Measurements from ENCODE around the gene THSD4. TPM values are rescaled to one million over a fixed set of nuclear protein-coding genes. Genes with fewer than 3 reads are reported as not detected.

Gene THSD4
- total RNA-seq, 1 experiment from 2014 or later, result 65.4 TPM

GRCh38 chr15:71276336-71276665, 161.0 kb downstream of the THSD4 start:
- no peak for DNase-seq (ENCODE audit: low read depth, low spot score)
- intact Hi-C loops (cut with micrococcal nuclease; ENCODE audit: unreplicated experiment), result no loop called here
- Histone ChIP-seq H3K9me3 (ENCODE audit: control insufficient read depth, insufficient read depth, low read depth, low read length) (peaks cover 4% of the 10 kb centered on the region; the same call in 1 of the 2 replicates), H3K27ac (ENCODE audit: low read length) (peak overlapping the region; percentile 30; the same call in 1 of the 2 replicates), H3K4me3 (ENCODE audit: low read depth in 2 of 2, low read length in 2 of 2) (no peak overlapping the region), H3K27me3 (ENCODE audit: control insufficient read depth, insufficient read depth, low read length) (no peaks in the 10 kb centered on the region), H3K36me3 (ENCODE audit: control insufficient read depth, insufficient read depth, low read length) (no peaks in the 10 kb centered on the region), H3K4me1 (ENCODE audit: control insufficient read depth, insufficient read depth, low read length) (peaks cover 38% of the 10 kb centered on the region)
- ChIA-PET POLR2A (interaction anchor here (0.6 kb wide), 1 partner anchor 769 kb away, joined by 4 read pairs; no protein-coding TSS in a partner anchor), CTCF (no interaction called here)
- in situ Hi-C loops (cut with HindIII; ENCODE audit: low pct_unique_long_range_greater_than_20kb, low sequenced_read_pairs), result no loop called here
- no TSS peak for BruUV-seq (replicated peaks)
- ATAC-seq, result no peak
- TF ChIP-seq REST (IDR thresholded peaks at IDR 0.05; ENCODE audit: insufficient read depth in 1 of 2, low read depth in 2 of 2, low read length in 1 of 2) (no peak), TCF7L2 (IDR thresholded peaks at IDR 0.05; ENCODE audit: low read depth, low read length) (no peak), SIN3A (IDR thresholded peaks at IDR 0.05; ENCODE audit: borderline replicate concordance, insufficient read depth, low read depth, low read length) (no peak), POLR2AphosphoS5 (IDR thresholded peaks at IDR 0.05; ENCODE audit: low read depth, low read length) (no peak), CTCF (IDR thresholded peaks at IDR 0.05) (no peak)

GRCh38 chr15:71278989-71279756, 163.9 kb downstream of the THSD4 start:
- no peak for TF ChIP-seq POLR2AphosphoS5 (IDR thresholded peaks at IDR 0.05; ENCODE audit: low read depth, low read length)
- TF ChIP-seq SIN3A (IDR thresholded peaks at IDR 0.05; ENCODE audit: borderline replicate concordance, insufficient read depth, low read depth, low read length), result no peak
- no peak for TF ChIP-seq REST (IDR thresholded peaks at IDR 0.05; ENCODE audit: insufficient read depth in 1 of 2, low read depth in 2 of 2, low read length in 1 of 2)
- TF ChIP-seq TCF7L2 (IDR thresholded peaks at IDR 0.05; ENCODE audit: low read depth, low read length), result no peak
- no peak for TF ChIP-seq CTCF (IDR thresholded peaks at IDR 0.05)
- DNase-seq (ENCODE audit: low read depth, low spot score), result no peak
- no peak overlapping the region for H3K4me3 ChIP-seq (ENCODE audit: low read depth in 2 of 2, low read length in 2 of 2)
- intact Hi-C loops (cut with micrococcal nuclease; ENCODE audit: unreplicated experiment) (no loop called here), in situ Hi-C loops (cut with HindIII; ENCODE audit: low pct_unique_long_range_greater_than_20kb, low sequenced_read_pairs) (no loop called here)
- POLR2A ChIA-PET, result interaction anchor here (0.6 to 0.7 kb wide), 2 partner anchors 69 to 204 kb away, joined by 3 to 5 read pairs; no protein-coding TSS in a partner anchor
- CTCF ChIA-PET, result no interaction called here
- H3K36me3 ChIP-seq (ENCODE audit: control insufficient read depth, insufficient read depth, low read length), result no peaks in the 10 kb centered on the region
- no peaks in the 10 kb centered on the region for H3K9me3 ChIP-seq (ENCODE audit: control insufficient read depth, insufficient read depth, low read depth, low read length)
- BruUV-seq (replicated peaks), result no TSS peak
- peaks cover 28% of the 10 kb centered on the region for H3K4me1 ChIP-seq (ENCODE audit: control insufficient read depth, insufficient read depth, low read length)
- ATAC-seq, result no peak; the same call in 1 of the 2 replicates
- H3K27me3 ChIP-seq (ENCODE audit: control insufficient read depth, insufficient read depth, low read length), result no peaks in the 10 kb centered on the region
- H3K27ac ChIP-seq (ENCODE audit: low read length), result peak overlapping the region; percentile 26; the same call in 1 of the 2 replicates
